Muscle of back (tissue), 13 donors: ENCODE results near the gene UBE2O. TPM values are rescaled to one million over a fixed set of nuclear protein-coding genes. Genes with fewer than 3 reads are reported as not detected.

Source experiments
- DNase-seq, 3 donors: peaks; one replicate each; pipeline versions ENCODE4 v3.0.0 to v3.0.0-alpha.2; 2013
- long read RNA-seq, 9 donors: transcript quantifications; one replicate each; lab custom pipeline, GENCODE V29; 2026
- polyA plus RNA-seq, 10 donors: library from polyadenylated mRNA; unstranded; fragments of 120-200 nt; gene quantifications; one replicate each; pipeline ENCODE4 v1.2.1, GENCODE V29; 2013; ENCODE audit not compliant: insufficient read length in 10 of 10

Gene UBE2O
- 10 to 100 TPM; 13.0 to 24.8 (median 16.2) TPM for polyA plus RNA-seq
- long read RNA-seq, donor 1, result 0 reads
- long read RNA-seq, donor 2, result 0 reads
- long read RNA-seq, donor 3, result 0 reads
- long read RNA-seq, donor 4, result 0 reads
- long read RNA-seq, donor 5, partial matches to known transcripts, result 0 of 1 reads
- long read RNA-seq, donor 5, other reads (novel, unspliced or antisense), result 0 of 1 reads
- long read RNA-seq, donor 6, full-length matches to known transcripts, result 1 of 16 reads
- long read RNA-seq, donor 6, partial matches to known transcripts, result 15 of 16 reads
- long read RNA-seq, donor 6, other reads (novel, unspliced or antisense), result 0 of 16 reads
- long read RNA-seq, donor 7, result 0 reads
- long read RNA-seq, donor 8, full-length matches to known transcripts, result 1 of 1 reads
- long read RNA-seq, donor 8, partial matches to known transcripts, result 0 of 1 reads
- long read RNA-seq, donor 8, other reads (novel, unspliced or antisense), result 0 of 1 reads
- long read RNA-seq, donor 9, result 0 reads

GRCh38 chr17:76452660-76453430 is at the start of gene UBE2O:
UBE2O (minus strand) TSS chr17:76453152; CDS start chr17:76453141, 11 bp downstream.
- peak; percentile 83 to 94 (median 90) for DNase-seq

DNA sequence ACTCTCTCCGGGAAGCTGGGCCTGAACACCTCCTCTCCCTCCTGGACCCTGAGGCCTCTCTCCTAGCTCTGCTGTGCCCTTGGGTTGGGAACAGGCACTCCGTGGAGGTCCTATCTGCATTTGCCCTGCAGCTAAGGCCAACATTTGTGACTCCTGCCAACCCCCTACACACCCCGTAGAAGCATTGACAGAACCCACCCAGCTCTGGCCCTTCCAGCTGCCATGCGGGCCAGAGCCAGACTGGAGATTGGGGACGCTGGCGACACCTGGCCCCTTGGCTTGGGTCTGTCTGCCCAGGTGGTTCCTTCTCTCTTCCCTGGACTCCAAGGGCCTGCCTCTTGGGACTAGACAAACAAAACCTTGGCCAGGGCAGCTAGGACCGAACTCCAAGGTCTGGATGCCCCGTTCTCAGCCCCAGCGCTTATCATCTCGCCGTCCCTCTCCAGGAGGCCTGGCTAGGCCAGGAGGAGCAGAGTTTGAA is 48.9 kb upstream of the UBE2O start:
- no peak for DNase-seq

DNA sequence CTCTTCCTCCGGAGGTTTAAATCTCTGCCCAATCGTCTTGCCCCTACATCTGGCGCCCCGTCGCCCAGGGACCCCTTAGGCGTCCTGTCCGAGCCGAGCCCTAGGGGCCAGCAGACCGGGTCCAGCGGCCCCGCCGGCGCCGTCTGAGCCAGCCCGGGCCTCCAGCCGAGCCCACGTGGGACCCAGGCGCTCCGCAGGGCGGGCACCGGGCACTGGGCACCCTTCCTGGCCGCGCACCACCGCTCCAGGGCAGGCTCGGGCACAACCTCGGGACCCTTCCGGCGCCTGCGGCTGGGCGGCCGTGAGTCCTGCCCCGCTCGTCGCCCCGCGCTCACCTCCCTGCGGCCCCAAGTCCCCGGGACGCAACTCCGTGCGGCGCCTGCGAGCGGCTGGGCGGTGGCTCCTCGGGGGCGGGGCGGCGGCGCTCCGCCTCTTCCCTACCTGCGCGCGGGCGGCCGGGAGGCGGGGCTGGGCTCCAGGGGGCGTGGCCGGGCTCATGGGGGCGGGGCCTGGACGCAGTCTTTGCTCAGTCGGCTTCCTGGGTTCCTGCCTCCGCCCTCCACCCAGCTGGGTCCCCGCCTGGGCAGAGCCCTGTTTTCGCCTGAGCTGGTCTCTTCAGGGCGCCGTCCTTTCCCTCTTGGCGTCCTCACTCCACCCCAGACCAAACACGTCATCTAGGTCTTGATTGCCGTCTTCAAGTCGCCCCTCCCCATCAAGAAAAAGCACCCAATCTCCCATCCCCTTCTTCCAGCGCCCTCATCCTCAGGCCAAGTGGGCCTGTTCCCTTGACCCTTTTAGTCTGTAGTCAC is 48.3 kb upstream of the UBE2O start, which contains the start of gene RHBDF2:
TSS of gene RHBDF2 (minus strand) at position 406 of the 809 bp plus-strand sequence. CDS start 19,899 bp downstream, outside the sequence.
- peak; percentile 46 to 79 (median 63) for DNase-seq

DNA sequence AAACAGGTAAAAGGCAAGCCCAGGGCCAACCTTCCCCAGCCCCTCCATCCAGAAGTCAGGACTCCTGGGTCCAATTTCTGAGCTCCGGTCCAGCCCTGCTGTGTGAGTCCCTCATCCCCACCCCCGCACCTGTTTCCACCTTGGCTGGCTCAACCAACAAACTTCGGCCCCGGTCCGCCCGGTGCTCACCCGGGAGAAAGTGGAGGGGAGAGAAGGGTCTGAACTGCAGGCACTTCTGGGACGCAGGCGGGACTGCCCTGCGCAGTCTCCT is 47.7 kb upstream of the UBE2O start:
- no peak for DNase-seq

DNA sequence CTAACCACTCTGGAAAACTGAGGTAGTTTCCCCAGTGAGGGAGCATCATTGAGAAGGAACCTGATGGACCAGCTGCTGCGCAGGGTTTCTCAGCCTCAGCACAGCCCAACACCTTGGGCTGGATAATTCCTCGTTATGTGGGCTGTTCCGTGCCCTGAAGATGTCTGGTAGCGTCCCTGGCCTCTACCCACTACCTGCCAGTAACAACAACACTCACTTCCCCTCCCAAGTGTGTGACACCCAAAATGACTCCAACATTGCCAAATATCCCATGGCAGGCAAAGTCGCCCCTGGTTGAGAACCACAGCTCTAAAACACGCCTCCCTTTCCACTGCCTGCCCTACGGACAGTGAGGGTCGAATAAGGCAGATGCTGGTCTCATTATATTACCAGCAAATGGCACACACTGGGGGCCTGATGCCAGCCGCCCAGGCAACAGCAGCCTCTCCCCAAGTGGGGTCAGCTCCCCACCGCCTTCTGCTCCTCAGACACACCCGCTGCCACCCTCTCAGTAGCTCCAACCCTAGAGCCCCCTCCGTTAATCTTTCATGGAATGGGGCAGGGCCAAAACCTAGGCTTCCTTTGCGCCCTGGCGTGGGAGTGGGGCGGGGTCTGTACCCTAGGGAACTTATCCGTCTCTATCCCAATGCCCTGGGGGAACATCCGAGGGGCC is 47.3 kb upstream of the UBE2O start:
- DNase-seq, result no peak

DNA sequence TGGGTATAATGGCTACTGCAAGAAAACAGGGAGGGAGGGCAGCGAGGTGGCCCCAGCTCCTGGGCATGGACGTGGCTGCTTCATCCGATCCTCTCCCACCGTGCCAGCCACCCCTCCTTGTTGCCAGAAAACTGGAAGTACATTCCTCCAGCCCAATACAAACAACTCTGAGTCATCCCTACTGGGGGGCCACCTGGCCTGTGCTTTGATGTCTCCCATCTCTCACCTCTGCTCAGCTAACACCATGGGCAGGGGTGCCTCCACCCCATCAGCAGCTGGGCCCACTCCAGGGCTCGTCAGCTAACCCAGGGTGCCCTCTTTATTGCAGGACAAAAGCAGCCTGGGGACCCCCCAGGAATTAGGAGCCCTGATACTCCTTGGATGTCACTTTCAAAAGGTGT is 46.3 kb upstream of the UBE2O start:
- DNase-seq, result no peak

GRCh38 chr17:76498876-76499251 is 45.9 kb upstream of the UBE2O start:
- no peak for DNase-seq

- DNase-seq, result peak; percentile 58 to 84 (median 64)
Observed at GRCh38 chr17:76497979-76498875, 45.3 kb upstream of the UBE2O start.

DNA sequence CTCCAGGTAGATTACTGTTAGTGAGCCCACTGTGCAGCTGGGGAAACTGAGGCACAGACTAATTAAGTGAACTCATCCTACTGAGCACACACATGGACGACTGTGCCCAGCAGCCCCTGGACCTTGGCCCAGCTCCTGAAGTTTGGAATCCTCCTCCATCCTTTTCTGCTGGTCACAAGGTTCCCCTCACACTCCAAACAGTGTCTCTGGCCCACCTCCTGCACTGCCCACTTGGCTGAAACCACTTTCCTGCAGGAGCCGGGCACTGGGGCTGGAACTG is 44.7 kb upstream of the UBE2O start:
- DNase-seq, result no peak

DNA sequence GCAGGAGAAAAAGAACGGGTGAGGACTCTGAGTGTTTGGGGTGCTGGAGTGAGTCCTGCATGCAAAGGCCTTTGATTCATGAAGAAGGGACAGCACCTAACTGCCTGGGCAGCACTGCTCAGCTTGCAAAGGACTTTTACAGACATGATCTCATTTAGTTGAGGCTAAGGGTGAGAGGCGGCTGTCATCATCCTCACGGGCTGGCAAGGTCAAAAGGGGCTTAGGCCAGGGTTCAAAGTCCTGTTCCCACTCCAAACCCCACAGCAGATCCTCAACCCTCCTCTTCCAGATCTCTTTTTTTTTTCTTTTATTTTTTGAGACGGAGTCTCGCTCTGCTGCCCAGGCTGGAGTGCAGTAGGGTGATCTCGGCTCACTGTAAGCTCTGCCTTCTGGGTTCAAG is 43.5 kb upstream of the UBE2O start:
- no peak for DNase-seq

GRCh38 chr17:76495663-76496400 is 42.9 kb upstream of the UBE2O start:
- no peak for DNase-seq

DNA sequence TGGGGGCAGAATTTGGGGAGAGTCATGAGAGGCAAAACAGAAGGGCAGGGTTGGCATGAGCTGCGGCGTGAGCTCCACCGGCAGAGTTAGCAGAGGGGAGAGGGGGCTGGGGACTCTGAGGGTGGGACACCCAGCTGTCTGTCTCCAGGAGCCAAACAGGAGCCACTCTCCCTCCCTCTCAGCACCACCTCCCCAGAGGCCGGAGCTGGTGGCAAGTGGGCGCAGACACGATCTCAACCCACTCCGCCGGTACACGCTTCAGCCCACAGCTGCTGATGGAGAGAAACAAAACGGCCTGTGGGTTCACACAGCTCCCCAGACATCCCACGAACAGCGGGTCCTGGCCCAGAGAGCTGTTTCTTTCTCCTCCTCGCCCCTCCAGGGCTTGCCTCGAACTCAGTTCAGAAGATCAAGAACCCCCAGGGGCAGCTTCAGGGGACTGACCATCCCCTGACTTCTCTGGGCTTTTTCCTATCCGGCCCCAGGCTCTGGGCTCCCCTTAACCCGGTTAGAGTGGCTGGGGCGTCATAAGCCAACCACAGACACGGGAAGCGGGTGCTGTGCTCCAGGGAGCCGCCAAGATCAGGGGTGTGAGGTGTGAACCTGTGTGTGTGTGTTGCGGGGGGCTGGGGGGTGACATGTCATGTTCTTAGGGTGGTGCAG is 40.7 kb upstream of the UBE2O start:
- DNase-seq, result no peak

DNA sequence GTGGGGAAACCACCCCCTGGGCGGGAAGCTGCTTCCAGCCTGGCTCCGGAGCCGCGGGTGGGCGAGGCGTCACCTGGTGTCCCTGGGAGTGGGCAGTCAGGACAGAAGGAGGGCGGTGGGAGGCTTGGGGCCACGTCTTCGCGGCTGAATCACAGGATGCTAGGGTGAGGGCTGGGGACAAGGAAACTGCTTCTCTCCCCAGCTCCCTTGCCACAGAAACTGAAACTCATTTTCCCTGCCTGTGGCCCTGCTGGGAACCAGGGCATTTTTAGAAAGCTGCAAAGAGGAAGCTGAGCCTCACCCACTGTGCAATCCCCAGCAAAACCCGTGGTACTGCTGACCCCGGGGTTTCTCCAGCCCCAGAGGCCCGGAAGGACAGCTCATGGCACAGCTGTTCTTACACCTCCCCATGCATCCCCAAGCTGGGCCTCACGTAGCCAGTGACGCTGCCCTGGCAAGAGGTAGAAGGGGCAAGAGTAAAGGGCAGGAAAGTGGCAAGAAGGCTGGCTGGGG is 40.1 kb upstream of the UBE2O start:
- DNase-seq, result peak; percentile 45 to 71 (median 55)

GRCh38 chr17:76492123-76492988 is 39.4 kb upstream of the UBE2O start:
- DNase-seq, result no peak

DNA sequence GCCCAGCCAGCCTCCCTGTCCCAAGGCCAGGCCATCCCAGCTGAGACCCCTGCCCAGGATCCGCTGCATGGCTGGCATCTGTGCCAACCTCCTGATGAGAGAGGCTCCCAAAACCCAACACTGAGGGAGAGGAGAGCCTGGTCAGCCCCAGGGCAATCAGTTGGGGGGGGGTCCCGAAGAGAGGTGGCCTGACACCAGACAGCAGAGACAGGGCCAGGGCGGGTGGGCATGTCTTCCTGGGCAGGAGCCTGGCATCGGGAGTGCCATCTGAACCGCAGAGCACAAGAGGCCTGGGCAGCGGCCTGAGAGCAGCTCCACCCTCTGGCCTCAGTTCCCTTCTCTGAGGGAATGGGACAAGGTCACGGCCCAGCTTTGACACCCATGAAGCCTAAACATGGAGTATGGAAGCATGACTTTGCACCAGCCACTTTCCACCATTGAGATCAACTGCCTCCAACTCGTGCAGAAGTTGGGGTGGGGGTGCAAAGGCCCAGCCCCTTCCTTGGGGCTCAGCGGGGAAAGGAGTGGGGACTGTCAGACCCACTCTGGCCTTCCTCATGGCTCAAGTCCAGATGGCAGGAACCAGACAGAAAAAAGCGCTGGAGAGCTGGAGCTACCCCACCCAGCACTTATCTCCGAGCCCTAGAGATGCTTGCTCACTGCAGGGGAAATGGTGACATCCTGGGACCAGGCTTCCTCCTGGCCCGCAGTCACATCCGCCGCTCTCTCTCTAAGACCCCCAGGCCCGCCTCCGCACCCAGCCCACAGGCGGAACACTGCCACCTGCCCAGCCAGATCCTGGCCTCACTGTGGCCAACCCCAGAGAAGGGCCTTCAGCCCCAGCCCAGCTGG is 38.5 kb upstream of the UBE2O start:
- no peak for DNase-seq

GRCh38 chr17:76490112-76490710 is 37.3 kb upstream of the UBE2O start:
- no peak for DNase-seq
